HG02588 (cell line): ENCODE results near the gene RHOT2.
A peak's percentile ranks its signal among the peaks of the same experiment; 100 is the strongest.
"Not testable (repeated sequence)": the region's sequence is repeated elsewhere in the genome, so short reads cannot be mapped to it uniquely, and the experiment has no call there.

ENCODE experiments used
- ATAC-seq: cut with Tn5 transposase; IDR thresholded peaks from one replicate; pipeline ENCODE4 v1.9.1; 2021; ENCODE audit warnings: mild to moderate bottlenecking, moderate library complexity; ENCODE audit not compliant: unreplicated experiment

The RHOT2 gene

DNA sequence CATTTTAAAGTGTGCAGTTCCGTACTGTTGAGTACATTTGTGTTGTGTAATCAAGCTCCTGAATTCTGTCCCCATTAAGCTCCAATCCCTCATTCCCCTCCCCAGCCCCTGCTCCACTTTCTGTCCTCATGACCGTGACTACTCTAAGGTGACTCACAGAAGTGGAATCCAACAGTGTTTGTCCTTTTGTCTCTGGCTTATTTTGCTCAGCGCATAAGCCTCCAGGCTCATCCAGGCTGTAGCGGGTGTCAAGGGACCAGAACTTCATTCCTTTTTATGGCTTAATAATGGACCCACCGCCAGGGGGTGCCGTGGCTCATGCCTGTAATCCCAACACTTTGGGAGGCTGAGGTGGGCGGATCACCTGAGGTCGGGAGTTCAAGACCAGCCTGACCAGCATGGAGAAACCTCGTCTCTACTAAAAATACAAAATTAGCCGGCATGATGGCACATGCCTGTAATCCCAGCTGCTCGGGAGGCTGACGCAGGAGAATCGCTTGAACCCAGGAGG lies 44.9 kb downstream of the RHOT2 start:
- ATAC-seq, result not testable (repeated sequence)

DNA sequence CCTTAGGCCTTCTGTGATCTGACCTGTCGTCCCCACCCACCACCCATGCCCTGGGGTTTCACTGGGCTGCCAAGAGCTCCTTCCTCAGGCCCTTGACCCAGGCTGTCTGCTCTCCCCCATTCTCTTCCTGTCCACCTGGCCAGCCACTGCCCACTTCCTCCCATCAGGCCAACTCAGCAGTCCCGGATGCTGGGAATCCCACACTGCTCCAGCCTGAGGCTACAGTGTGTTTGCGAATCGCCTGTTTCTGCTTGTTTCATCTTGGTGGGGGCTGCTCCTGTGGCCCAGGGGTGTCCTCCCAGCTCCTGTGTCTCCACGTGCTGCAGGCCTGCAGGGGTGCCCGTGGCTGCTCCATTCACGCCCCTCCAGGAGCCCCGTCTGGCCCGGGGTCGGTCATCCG lies 46.1 kb downstream of the RHOT2 start:
- no peak for ATAC-seq

GRCh38 chr16:714558-715476 lies 46.9 kb downstream of the RHOT2 start, which contains the start of gene METRN:
Gene METRN, plus strand, starts transcription at chr16:715118. Its CDS starts 172 bp downstream, at chr16:715290.
- ATAC-seq, result peak; percentile 71

DNA sequence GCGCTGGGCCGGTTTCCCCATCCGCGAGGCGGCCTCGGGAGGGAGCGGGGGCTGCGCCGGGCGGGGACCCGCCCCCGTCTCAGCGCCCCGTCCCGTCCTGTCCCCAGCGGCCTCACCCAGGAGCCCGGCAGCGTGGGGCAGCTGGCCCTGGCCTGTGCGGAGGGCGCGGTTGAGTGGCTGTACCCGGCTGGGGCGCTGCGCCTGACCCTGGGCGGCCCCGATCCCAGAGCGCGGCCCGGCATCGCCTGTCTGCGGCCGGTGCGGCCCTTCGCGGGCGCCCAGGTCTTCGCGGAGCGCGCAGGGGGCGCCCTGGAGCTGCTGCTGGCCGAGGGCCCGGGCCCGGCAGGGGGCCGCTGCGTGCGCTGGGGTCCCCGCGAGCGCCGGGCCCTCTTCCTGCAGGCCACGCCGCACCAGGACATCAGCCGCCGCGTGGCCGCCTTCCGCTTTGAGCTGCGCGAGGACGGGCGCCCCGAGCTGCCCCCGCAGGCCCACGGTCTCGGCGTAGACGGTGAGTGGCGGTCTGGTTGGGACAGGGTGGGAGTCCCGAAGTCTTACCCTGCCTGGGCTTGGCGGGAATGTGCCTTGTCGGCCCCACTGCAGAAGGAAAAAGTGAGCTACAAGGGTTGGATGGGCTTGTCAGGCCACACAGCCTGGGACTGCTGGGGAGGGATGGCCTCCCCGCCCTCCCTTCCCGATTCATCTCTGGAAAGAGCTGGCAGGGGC lies 47.7 kb downstream of the RHOT2 start:
- ATAC-seq, result no peak

DNA sequence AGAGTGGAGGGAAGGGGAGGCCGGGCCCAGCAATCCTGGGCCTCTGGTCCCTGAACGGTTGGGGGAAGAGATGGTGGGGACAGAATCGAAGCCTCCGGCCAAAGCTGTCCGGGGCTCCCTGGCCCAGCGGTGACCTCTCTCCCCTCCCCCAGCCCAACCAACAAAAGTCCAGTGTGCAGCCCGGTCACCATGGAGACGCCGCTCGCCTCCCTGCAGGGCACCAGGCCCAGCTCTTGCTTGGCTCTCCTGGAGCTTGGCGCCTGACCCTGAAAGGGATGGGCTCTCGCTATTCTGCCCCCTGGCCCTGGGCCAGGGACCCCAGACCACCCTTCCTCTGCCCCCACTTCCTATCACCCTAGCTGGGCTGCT lies 48.3 kb downstream of the RHOT2 start:
- no peak for ATAC-seq

DNA sequence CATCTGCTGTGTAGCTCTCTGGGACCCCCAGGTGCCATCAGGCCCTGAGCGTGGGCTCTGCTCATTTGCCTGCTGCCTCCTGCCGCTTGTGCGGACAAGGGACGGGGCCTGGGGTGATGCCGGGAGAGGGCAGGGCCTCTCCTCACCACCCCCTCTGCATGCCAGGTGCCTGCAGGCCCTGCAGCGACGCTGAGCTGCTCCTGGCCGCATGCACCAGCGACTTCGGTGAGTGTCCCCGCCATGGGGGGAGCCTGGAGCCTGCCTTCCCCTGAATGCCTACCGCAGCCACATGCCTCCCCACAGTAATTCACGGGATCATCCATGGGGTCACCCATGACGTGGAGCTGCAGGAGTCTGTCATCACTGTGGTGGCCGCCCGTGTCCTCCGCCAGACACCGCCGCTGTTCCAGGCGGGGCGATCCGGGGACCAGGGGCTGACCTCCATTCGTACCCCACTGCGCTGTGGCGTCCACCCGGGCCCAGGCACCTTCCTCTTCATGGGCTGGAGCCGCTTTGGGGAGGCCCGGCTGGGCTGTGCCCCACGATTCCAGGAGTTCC lies 48.9 kb downstream of the RHOT2 start:
- ATAC-seq, result no peak

GRCh38 chr16:717450-718245 lies 49.7 kb downstream of the RHOT2 start:
- no peak for ATAC-seq

DNA sequence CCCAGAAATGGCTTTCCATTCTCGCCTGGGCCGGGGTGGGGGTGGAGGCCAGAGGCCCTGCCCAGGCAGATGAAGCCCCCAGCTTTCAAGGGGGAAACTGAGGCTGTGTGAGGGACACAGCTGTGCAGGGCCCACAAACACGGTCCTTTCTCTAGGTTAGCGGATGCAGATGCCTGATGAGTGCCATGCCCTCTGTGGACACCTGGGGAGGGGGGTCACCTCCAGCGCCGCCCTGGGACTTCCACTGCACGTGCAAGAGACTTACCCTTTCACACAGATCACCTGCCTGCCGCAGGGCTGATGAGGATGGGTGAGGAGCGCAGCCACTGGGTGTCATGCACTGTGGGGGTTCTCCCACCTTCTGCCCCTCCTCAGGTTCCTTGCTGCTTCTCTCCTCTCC lies 50.5 kb downstream of the RHOT2 start:
- no peak for ATAC-seq

DNA sequence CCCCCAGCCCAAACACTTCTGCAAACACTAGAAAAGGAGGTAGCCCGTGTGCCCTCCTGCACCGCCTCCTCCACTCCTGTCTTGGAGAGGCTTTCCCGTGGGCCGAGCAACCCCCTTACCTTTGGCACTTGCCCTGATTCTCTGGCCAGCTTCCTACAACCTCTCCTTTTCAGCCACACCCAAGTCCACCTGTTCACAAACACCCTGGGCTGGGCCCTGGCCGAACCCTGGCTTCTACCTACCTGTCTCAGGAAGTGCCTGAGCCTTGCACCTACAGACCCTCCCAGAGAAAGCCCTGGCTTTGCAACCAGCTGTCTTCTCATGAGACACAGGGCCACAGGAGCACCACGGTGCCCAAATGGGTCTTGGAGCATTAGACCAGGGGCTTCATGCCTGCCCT lies 51.0 kb downstream of the RHOT2 start:
- ATAC-seq, result no peak

DNA sequence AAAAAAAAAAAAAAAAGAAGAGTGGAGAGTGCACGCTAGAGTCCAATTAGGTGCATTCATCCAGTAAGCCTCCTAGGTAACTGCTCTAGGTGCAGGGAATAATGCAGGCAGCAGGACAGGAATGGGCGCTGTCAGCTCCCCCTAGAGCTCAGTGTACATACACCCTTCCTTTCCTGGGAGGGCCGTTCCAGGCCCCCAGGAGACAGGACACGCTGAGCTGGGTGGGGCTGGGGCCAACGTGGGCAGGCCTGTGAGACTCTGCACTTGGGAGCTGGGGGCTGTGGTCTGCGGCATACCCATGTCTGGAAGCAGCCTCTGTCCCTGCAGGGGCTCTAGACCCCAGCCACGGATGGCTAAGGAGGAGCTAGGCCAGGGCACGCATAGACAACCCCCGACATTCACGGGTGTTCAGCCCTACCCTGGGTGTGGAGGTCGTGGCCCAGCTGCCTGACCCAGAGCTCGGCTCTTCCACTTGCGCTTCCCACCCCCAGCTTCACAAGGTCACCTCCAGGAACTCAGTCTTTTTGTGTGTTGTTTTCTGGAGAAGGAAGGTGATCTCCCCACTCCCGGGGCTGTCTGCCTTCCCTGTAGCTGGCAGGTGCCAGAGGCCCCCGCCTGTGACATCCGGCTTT lies 52.0 kb downstream of the RHOT2 start:
- ATAC-seq, result no peak

- ATAC-seq, result peak; percentile 16
Measured at GRCh38 chr16:720447-720989, 52.6 kb downstream of the RHOT2 start.

- ATAC-seq, result peak; percentile 69
Measured at GRCh38 chr16:720990-721764, 53.2 kb downstream of the RHOT2 start, which contains the start of gene ANTKMT. Gene ANTKMT, plus strand, starts transcription at chr16:721146. Its CDS starts 129 bp downstream, at chr16:721275.

DNA sequence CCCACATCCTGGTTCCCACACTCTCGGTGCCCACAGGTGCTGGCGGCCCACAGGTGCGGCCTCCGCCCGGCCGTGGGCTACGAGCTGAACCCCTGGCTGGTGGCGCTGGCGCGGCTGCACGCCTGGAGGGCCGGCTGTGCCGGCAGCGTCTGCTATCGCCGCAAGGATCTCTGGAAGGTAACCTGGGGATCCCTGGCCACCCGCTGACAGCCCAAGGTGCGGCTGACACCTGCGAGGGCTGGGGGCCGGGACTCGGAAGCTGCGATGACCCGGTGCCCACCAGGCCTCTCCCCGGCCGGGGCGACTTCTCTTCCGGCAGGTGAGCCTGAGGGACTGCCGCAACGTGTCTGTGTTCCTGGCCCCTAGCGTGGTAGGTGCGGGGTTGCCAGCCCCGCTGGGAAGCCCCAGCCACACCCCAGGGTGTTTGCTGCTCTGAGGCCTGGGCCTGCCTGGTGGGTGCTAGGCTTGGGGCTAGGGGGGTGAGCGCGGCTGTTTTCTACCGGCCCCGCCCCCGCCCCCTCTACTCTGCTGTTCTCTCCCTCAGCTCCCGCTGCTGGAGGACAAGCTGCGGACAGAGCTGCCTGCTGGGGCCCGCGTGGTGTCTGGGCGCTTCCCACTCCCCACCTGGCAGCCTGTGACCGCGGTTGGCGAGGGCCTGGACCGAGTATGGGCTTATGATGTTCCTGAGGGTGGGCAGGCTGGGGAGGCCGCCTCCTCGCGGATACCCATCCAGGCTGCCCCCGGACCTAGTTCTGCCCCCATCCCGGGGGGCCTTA lies 54.0 kb downstream of the RHOT2 start:
- ATAC-seq, result no peak

DNA sequence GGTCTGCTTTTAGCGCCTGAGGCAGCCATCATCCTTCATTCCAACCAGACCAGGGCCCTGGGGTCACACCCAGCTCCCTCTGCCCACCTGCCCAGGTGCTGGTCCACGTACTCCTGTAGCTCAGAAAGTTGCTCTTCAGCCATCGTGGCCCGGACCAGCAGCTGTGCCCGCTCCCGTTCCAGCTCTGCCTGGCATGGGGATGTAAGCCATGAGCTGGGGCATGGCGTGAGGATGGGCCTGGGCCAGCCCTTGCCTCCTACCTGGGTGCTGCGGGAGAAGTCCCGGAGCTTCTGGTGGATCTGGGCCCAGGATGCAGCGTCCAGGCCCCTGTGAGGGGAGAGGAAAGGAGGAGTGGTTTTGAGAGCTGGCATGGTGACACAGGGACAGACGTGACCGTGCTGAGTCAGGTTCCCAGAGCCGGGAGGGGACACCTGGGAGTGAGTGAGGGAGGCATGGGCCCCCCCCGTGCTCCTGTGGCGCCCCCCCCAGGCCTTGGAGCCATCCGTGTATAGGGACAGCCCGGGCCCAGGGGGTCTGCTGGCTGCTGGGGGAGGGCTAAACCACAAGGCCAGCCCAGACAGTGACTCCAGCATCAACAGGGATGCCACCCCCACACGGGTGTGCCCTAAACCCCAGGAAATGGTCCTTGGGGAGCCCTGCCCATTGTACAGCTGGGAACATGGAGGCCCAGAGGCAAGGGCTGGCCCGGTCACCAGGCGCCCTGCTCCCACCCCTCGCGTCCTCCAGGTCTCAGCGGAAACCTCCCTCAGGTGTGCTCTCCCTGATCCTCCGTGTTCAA lies 55.1 kb downstream of the RHOT2 start:
- no peak for ATAC-seq

DNA sequence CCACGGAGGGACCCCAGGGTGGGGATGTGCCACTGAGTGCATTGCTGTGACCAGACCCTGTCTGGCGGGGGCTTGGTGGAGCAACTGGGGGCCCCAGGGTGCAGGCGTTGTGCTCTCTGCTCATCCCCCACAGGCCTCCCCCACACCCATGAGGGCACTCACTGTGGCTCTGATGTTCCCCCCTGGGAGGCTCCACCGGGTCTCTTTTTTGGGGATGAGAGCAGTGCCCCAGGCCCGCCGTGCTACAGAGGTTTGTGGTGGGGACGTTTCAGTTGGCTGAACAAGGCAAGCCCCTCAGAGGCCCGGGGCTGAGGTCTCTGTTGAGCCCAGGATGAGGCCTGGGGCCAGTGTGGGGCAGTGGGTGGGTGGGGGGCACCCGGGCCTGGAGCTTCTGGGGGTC lies 55.8 kb downstream of the RHOT2 start:
- no peak for ATAC-seq
